Esophagus muscularis mucosa (tissue), 3 donors: ENCODE data around the gene GPATCH4.

Experiments
- CTCF ChIP-seq, 3 experiments: fragments of 200-600 bp in 2 of 3; fragments of 450-650 bp in 1 of 3; sonication (generic) in 2 of 3; IDR thresholded peaks; one replicate each; pipeline ENCODE4 v1.5.1; 2017 to 2019; ENCODE audit warnings: antibody characterized with exemption in 3 of 3, mild to moderate bottlenecking in 2 of 3, moderate library complexity in 1 of 3
- POLR2A ChIP-seq: fragments of 450-650 bp; IDR thresholded peaks from one replicate; pipeline ENCODE4 v1.6.1; 2017; ENCODE audit warnings: antibody characterized with exemption, moderate library complexity, mild to moderate bottlenecking, low read depth
- POLR2AphosphoS5 ChIP-seq, 2 donors: sonication (generic); formaldehyde crosslinking; IDR thresholded peaks; one replicate each; pipeline ENCODE4 v1.6.1; 2017; ENCODE audit warnings: antibody characterized with exemption in 2 of 2

GRCh38 chr1:156546267-156546666 is 55.0 kb downstream of the GPATCH4 start:
- TF ChIP-seq CTCF (IDR thresholded peaks at IDR 0.05) (no peak), POLR2AphosphoS5 (IDR thresholded peaks at IDR 0.05) (no peak), POLR2A (no peak)
